ENCODE measurements around the gene RAD1.

Gene RAD1

GRCh38 chr5:34941936-34942335, 26.6 kb upstream of the RAD1 start:
- no peak overlapping the region for H3K4me3 ChIP-seq (ENCODE audit: control insufficient read depth in 1 of 7, extremely low read depth in 1 of 7, insufficient read depth in 4 of 7, low read depth in 2 of 7, low read length in 6 of 7)
- 95% methylated on average over 3 of the region's 3 CpGs for WGBS (ENCODE audit: insufficient coverage)
- POLR2A ChIA-PET = no interaction called here
- H3K27ac ChIP-seq (ENCODE audit: insufficient read depth in 1 of 2, low read depth in 1 of 2, low read length in 2 of 2, poor library complexity in 1 of 2, severe bottlenecking in 2 of 2) = no peak overlapping the region
- no peak for DNase-seq
- H3K36me3 ChIP-seq (ENCODE audit: control insufficient read depth in 4 of 4, insufficient read depth in 4 of 4, low read length in 3 of 4) = peaks cover 25 to 69% (median 49%) of the 10 kb centered on the region in 4 experiments
- H3K27me3 ChIP-seq (replicated peaks in 2 of 5; ENCODE audit: control insufficient read depth in 4 of 5, insufficient read depth in 5 of 5, low read length in 4 of 5) = no peaks in the 10 kb centered on the region
- CTCF ChIA-PET = no interaction called here
- no peaks in the 10 kb centered on the region for H3K9me3 ChIP-seq (ENCODE audit: control extremely low read depth in 1 of 5, control insufficient read depth in 4 of 5, insufficient read depth in 2 of 5, low read depth in 1 of 5, low read length in 4 of 5)
- no peaks in the 10 kb centered on the region for H3K4me1 ChIP-seq (ENCODE audit: control extremely low read depth in 1 of 4, control insufficient read depth in 4 of 4, insufficient read depth in 4 of 4, low read length in 3 of 4)

- peaks cover 7 to 33% (median 22%) of the 10 kb centered on the region in 4 experiments for H3K36me3 ChIP-seq (ENCODE audit: control insufficient read depth in 4 of 4, insufficient read depth in 4 of 4, low read length in 3 of 4)
- no peak for DNase-seq
- no peak overlapping the region for H3K4me3 ChIP-seq (ENCODE audit: control insufficient read depth in 1 of 7, extremely low read depth in 1 of 7, insufficient read depth in 4 of 7, low read depth in 2 of 7, low read length in 6 of 7)
- WGBS (ENCODE audit: insufficient coverage) = no CpG with 5 or more reads among the region's 2 CpGs
- ChIA-PET CTCF (no interaction called here), POLR2A (no interaction called here)
- peaks cover 8 to 25% (median 16%) of the 10 kb centered on the region in 4 experiments for H3K4me1 ChIP-seq (ENCODE audit: control extremely low read depth in 1 of 4, control insufficient read depth in 4 of 4, insufficient read depth in 4 of 4, low read length in 3 of 4)
- no peaks in the 10 kb centered on the region for H3K27me3 ChIP-seq (replicated peaks in 2 of 5; ENCODE audit: control insufficient read depth in 4 of 5, insufficient read depth in 5 of 5, low read length in 4 of 5)
- no peaks in the 10 kb centered on the region for H3K9me3 ChIP-seq (ENCODE audit: control extremely low read depth in 1 of 5, control insufficient read depth in 4 of 5, insufficient read depth in 2 of 5, low read depth in 1 of 5, low read length in 4 of 5)
- H3K27ac ChIP-seq (ENCODE audit: insufficient read depth in 1 of 2, low read depth in 1 of 2, low read length in 2 of 2, poor library complexity in 1 of 2, severe bottlenecking in 2 of 2) = no peak overlapping the region
Measured at GRCh38 chr5:34932947-34933346, 17.6 kb upstream of the RAD1 start.

GRCh38 chr5:34930870-34931269, 15.6 kb upstream of the RAD1 start:
- 89% methylated on average over 3 of the region's 4 CpGs for WGBS (ENCODE audit: insufficient coverage)
- H3K27ac ChIP-seq (ENCODE audit: insufficient read depth in 1 of 2, low read depth in 1 of 2, low read length in 2 of 2, poor library complexity in 1 of 2, severe bottlenecking in 2 of 2) = peak overlapping the region in 1 of 2 experiments; percentile 90
- H3K4me3 ChIP-seq (ENCODE audit: control insufficient read depth in 1 of 7, extremely low read depth in 1 of 7, insufficient read depth in 4 of 7, low read depth in 2 of 7, low read length in 6 of 7) = peak overlapping the region in 6 of 7 experiments; percentile 67 to 99 (median 97)
- no peak for DNase-seq
- peaks cover 8 to 25% (median 16%) of the 10 kb centered on the region in 4 experiments for H3K4me1 ChIP-seq (ENCODE audit: control extremely low read depth in 1 of 4, control insufficient read depth in 4 of 4, insufficient read depth in 4 of 4, low read length in 3 of 4)
- ChIA-PET POLR2A (interaction anchor here (0.6 kb wide), 1 partner anchor 14 kb away, joined by 5 read pairs; no protein-coding TSS in a partner anchor), CTCF (interaction anchor here (1.8 kb wide), 2 partner anchors 10 to 445 kb away, joined by 3 to 4 read pairs; no protein-coding TSS in a partner anchor)
- H3K36me3 ChIP-seq (ENCODE audit: control insufficient read depth in 4 of 4, insufficient read depth in 4 of 4, low read length in 3 of 4) = peaks cover 0 to 33% (median 16%) of the 10 kb centered on the region in 4 experiments
- H3K27me3 ChIP-seq (replicated peaks in 2 of 5; ENCODE audit: control insufficient read depth in 4 of 5, insufficient read depth in 5 of 5, low read length in 4 of 5) = no peaks in the 10 kb centered on the region
- no peaks in the 10 kb centered on the region for H3K9me3 ChIP-seq (ENCODE audit: control extremely low read depth in 1 of 5, control insufficient read depth in 4 of 5, insufficient read depth in 2 of 5, low read depth in 1 of 5, low read length in 4 of 5)

GRCh38 chr5:34930462-34930844, 15.1 kb upstream of the RAD1 start:
- H3K27ac ChIP-seq (ENCODE audit: insufficient read depth in 1 of 2, low read depth in 1 of 2, low read length in 2 of 2, poor library complexity in 1 of 2, severe bottlenecking in 2 of 2) = peak overlapping the region; percentile 81 to 90
- WGBS (ENCODE audit: insufficient coverage) = 0% methylated on average over 2 of the region's 3 CpGs
- CTCF ChIA-PET = interaction anchor here (1.8 kb wide), 2 partner anchors 9 to 444 kb away, joined by 3 to 4 read pairs; no protein-coding TSS in a partner anchor

GRCh38 chr5:34929720-34930461, 14.6 kb upstream of the RAD1 start:
- CTCF ChIA-PET = interaction anchor here (0.6 to 2.4 kb wide), 5 partner anchors 9 to 454 kb away, joined by 3 to 8 read pairs (median 4); partner anchors contain the start of gene RAD1
- H3K27me3 ChIP-seq (replicated peaks in 2 of 5; ENCODE audit: control insufficient read depth in 4 of 5, insufficient read depth in 5 of 5, low read length in 4 of 5) = no peaks in the 10 kb centered on the region
- peaks cover 8 to 25% (median 16%) of the 10 kb centered on the region in 4 experiments for H3K4me1 ChIP-seq (ENCODE audit: control extremely low read depth in 1 of 4, control insufficient read depth in 4 of 4, insufficient read depth in 4 of 4, low read length in 3 of 4)
- peak overlapping the region; percentile 67 to 99 (median 97) for H3K4me3 ChIP-seq (ENCODE audit: control insufficient read depth in 1 of 7, extremely low read depth in 1 of 7, insufficient read depth in 4 of 7, low read depth in 2 of 7, low read length in 6 of 7)
- H3K36me3 ChIP-seq (ENCODE audit: control insufficient read depth in 4 of 4, insufficient read depth in 4 of 4, low read length in 3 of 4) = peaks cover 2 to 37% (median 19%) of the 10 kb centered on the region in 4 experiments
- peak overlapping the region; percentile 81 to 90 for H3K27ac ChIP-seq (ENCODE audit: insufficient read depth in 1 of 2, low read depth in 1 of 2, low read length in 2 of 2, poor library complexity in 1 of 2, severe bottlenecking in 2 of 2)
- DNase-seq = peak; percentile 85 to 95 (median 94)
- no peaks in the 10 kb centered on the region for H3K9me3 ChIP-seq (ENCODE audit: control extremely low read depth in 1 of 5, control insufficient read depth in 4 of 5, insufficient read depth in 2 of 5, low read depth in 1 of 5, low read length in 4 of 5)
- POLR2A ChIA-PET = interaction anchor here (1.0 to 2.1 kb wide), 2 partner anchors 14 to 90 kb away, joined by 5 to 27 read pairs; partner anchors contain the start of genes BRIX1, RAD1 and TTC23L
- WGBS (ENCODE audit: insufficient coverage) = 0% methylated on average over 65 of the region's 70 CpGs

More at GRCh38 chr5:34930462-34930844, 15.1 kb upstream of the RAD1 start:
- POLR2A ChIA-PET = interaction anchor here (0.6 to 2.1 kb wide), 2 partner anchors 15 kb away, joined by 5 to 27 read pairs; partner anchors contain the start of genes BRIX1 and RAD1
- no peaks in the 10 kb centered on the region for H3K9me3 ChIP-seq (ENCODE audit: control extremely low read depth in 1 of 5, control insufficient read depth in 4 of 5, insufficient read depth in 2 of 5, low read depth in 1 of 5, low read length in 4 of 5)
- peaks cover 8 to 25% (median 16%) of the 10 kb centered on the region in 4 experiments for H3K4me1 ChIP-seq (ENCODE audit: control extremely low read depth in 1 of 4, control insufficient read depth in 4 of 4, insufficient read depth in 4 of 4, low read length in 3 of 4)
- H3K27me3 ChIP-seq (replicated peaks in 2 of 5; ENCODE audit: control insufficient read depth in 4 of 5, insufficient read depth in 5 of 5, low read length in 4 of 5) = no peaks in the 10 kb centered on the region
- peak overlapping the region; percentile 67 to 99 (median 97) for H3K4me3 ChIP-seq (ENCODE audit: control insufficient read depth in 1 of 7, extremely low read depth in 1 of 7, insufficient read depth in 4 of 7, low read depth in 2 of 7, low read length in 6 of 7)
- peaks cover 0 to 37% (median 17%) of the 10 kb centered on the region in 4 experiments for H3K36me3 ChIP-seq (ENCODE audit: control insufficient read depth in 4 of 4, insufficient read depth in 4 of 4, low read length in 3 of 4)
- peak in 2 of 3 donors; percentile 23 to 38 for DNase-seq

- CTCF ChIA-PET = interaction anchor here (0.6 to 2.4 kb wide), 5 partner anchors 8 to 453 kb away, joined by 3 to 8 read pairs (median 4); partner anchors contain the start of gene RAD1
- no peaks in the 10 kb centered on the region for H3K9me3 ChIP-seq (ENCODE audit: control extremely low read depth in 1 of 5, control insufficient read depth in 4 of 5, insufficient read depth in 2 of 5, low read depth in 1 of 5, low read length in 4 of 5)
- peak within 1 kb of the TSS; percentile 83 to 99 (median 97) for H3K4me3 ChIP-seq (ENCODE audit: control insufficient read depth in 1 of 7, extremely low read depth in 1 of 7, insufficient read depth in 4 of 7, low read depth in 2 of 7, low read length in 6 of 7)
- POLR2A ChIA-PET = interaction anchor here (1.0 to 2.1 kb wide), 2 partner anchors 14 to 90 kb away, joined by 5 to 27 read pairs; partner anchors contain the start of genes BRIX1, RAD1 and TTC23L
- DNase-seq = peak; percentile 97 to 99 (median 98)
- no peaks in the 10 kb centered on the region for H3K27me3 ChIP-seq (replicated peaks in 2 of 5; ENCODE audit: control insufficient read depth in 4 of 5, insufficient read depth in 5 of 5, low read length in 4 of 5)
- peaks cover 8 to 25% (median 16%) of the 10 kb centered on the region in 4 experiments for H3K4me1 ChIP-seq (ENCODE audit: control extremely low read depth in 1 of 4, control insufficient read depth in 4 of 4, insufficient read depth in 4 of 4, low read length in 3 of 4)
- H3K27ac ChIP-seq (ENCODE audit: insufficient read depth in 1 of 2, low read depth in 1 of 2, low read length in 2 of 2, poor library complexity in 1 of 2, severe bottlenecking in 2 of 2) = peak within 1 kb of the TSS; percentile 81 to 90
- peaks cover 2 to 36% (median 18%) of the 10 kb centered on the region in 4 experiments for H3K36me3 ChIP-seq (ENCODE audit: control insufficient read depth in 4 of 4, insufficient read depth in 4 of 4, low read length in 3 of 4)
- WGBS (ENCODE audit: insufficient coverage) = under 1% methylated on average over 33 of the region's 63 CpGs
Measured at GRCh38 chr5:34929134-34929719, 13.9 kb upstream of the RAD1 start, which contains the start of gene DNAJC21. Gene DNAJC21 (plus strand): TSS chr5:34929559. CDS start chr5:34929820, 261 bp downstream.

Measured in common myeloid progenitor, CD34-positive (primary cell).